Vagina (tissue), 2 donors: ENCODE data around the gene SMURF1.

Source experiments
- POLR2A ChIP-seq, 2 donors: fragments of 450-650 bp; IDR thresholded peaks; one replicate each; pipeline ENCODE4 v1.6.1; 2017; ENCODE audit warnings: antibody characterized with exemption in 2 of 2, mild to moderate bottlenecking in 2 of 2, moderate library complexity in 2 of 2
- POLR2AphosphoS5 ChIP-seq, 2 donors: sonication (generic); formaldehyde crosslinking; IDR thresholded peaks; one replicate each; pipeline ENCODE4 v1.9.0; 2017; ENCODE audit warnings: antibody characterized with exemption in 2 of 2, mild to moderate bottlenecking in 2 of 2, low read depth in 1 of 2; ENCODE audit not compliant: insufficient read depth in 1 of 2
- TF ChIP-seq, protein P1 (sequence below), 3 experiments: fragments of 450-650 bp in 2 of 3; fragments of 200-600 bp in 1 of 3; sonication (generic) in 1 of 3; IDR thresholded peaks; one replicate each; pipeline ENCODE4 v1.5.1; 2017 to 2019; ENCODE audit warnings: antibody characterized with exemption in 3 of 3, mild to moderate bottlenecking in 2 of 3, moderate library complexity in 2 of 3

DNA sequence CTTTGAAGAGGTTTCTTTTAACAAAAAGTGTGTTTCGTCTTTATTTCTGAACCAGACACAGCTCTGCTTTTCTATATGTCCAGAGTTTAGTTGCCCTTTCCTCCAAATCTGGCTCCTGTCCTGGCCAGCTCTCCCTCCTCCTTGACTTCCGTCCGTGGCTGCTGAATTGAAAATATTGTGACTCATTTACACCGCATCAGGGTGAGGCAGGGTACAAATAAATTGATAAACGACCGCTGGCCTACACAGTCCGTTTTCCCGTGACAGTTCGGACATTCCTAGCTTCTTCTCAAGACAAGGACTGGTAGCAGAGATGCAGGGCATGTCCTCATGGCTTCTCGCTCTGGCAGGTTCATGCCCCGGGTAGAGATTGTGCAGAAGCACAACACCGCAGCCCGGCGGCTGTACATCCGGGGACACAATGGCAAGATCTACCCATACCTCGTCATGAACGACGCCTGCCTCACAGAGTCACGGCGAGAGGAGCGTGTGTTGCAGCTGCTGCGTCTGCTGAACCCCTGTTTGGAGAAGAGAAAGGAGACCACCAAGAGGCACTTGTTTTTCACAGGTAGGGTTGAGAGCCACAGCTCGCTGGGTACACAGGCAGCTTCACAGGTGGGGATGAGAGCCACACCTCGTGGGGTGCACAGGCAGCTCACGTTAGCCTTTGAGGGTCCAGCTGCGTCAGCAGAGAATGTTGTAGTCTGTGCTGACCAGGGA, 139.0 kb downstream of the SMURF1 start:
- TF ChIP-seq POLR2AphosphoS5 (IDR thresholded peaks at IDR 0.05; ENCODE audit: insufficient read depth in 1 of 2, low read depth in 1 of 2): peak in 1 of 2 donors; percentile 14
- TF ChIP-seq, protein P1, sequence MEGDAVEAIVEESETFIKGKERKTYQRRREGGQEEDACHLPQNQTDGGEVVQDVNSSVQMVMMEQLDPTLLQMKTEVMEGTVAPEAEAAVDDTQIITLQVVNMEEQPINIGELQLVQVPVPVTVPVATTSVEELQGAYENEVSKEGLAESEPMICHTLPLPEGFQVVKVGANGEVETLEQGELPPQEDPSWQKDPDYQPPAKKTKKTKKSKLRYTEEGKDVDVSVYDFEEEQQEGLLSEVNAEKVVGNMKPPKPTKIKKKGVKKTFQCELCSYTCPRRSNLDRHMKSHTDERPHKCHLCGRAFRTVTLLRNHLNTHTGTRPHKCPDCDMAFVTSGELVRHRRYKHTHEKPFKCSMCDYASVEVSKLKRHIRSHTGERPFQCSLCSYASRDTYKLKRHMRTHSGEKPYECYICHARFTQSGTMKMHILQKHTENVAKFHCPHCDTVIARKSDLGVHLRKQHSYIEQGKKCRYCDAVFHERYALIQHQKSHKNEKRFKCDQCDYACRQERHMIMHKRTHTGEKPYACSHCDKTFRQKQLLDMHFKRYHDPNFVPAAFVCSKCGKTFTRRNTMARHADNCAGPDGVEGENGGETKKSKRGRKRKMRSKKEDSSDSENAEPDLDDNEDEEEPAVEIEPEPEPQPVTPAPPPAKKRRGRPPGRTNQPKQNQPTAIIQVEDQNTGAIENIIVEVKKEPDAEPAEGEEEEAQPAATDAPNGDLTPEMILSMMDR (IDR thresholded peaks at IDR 0.05): no peak
- TF ChIP-seq POLR2A (IDR thresholded peaks at IDR 0.05): no peak
